ENCODE measurements around the gene PRRT1B.
A peak's percentile ranks its signal among the peaks of the same experiment; 100 is the strongest.

Gene PRRT1B

GRCh38 chr9:131522257-131523085 lies 22.9 kb upstream of the PRRT1B start:
- H3K36me3 ChIP-seq (ENCODE audit: insufficient read depth, insufficient read length, low read length): peaks cover 99% of the 10 kb centered on the region
- peak overlapping the region; percentile 12 for H3K4me3 ChIP-seq (ENCODE audit: insufficient read length, low read depth)
- H3K4me1 ChIP-seq (ENCODE audit: insufficient read depth, insufficient read length): peaks cover 5% of the 10 kb centered on the region
- TF ChIP-seq YY1 (IDR thresholded peaks at IDR 0.05; ENCODE audit: insufficient read depth, insufficient read length): no peak
- TF ChIP-seq SUZ12 (IDR thresholded peaks at IDR 0.05; ENCODE audit: extremely low read depth, insufficient read depth, insufficient read length): no peak
- TF ChIP-seq ZNF274 (IDR thresholded peaks at IDR 0.05; ENCODE audit: low read depth, low read length): no peak
- no peak overlapping the region for H3K9ac ChIP-seq (ENCODE audit: insufficient read length, low read depth)
- no peaks in the 10 kb centered on the region for H3K9me3 ChIP-seq (ENCODE audit: insufficient read depth, low read length)
- no peak for DNase-seq (ENCODE audit: low read depth, low spot score)
- no peaks in the 10 kb centered on the region for H3K27me3 ChIP-seq (ENCODE audit: insufficient read depth, insufficient read length)

GRCh38 chr9:131523086-131523388 lies 22.3 kb upstream of the PRRT1B start:
- no peak for DNase-seq (ENCODE audit: low read depth, low spot score)
- peaks cover 99% of the 10 kb centered on the region for H3K36me3 ChIP-seq (ENCODE audit: insufficient read depth, insufficient read length, low read length)
- no peak for TF ChIP-seq SUZ12 (IDR thresholded peaks at IDR 0.05; ENCODE audit: extremely low read depth, insufficient read depth, insufficient read length)
- no peak for TF ChIP-seq YY1 (IDR thresholded peaks at IDR 0.05; ENCODE audit: insufficient read depth, insufficient read length)
- TF ChIP-seq ZNF274 (IDR thresholded peaks at IDR 0.05; ENCODE audit: low read depth, low read length): no peak
- H3K4me1 ChIP-seq (ENCODE audit: insufficient read depth, insufficient read length): peaks cover 5% of the 10 kb centered on the region
- peak overlapping the region; percentile 12 for H3K4me3 ChIP-seq (ENCODE audit: insufficient read length, low read depth)
- H3K9me3 ChIP-seq (ENCODE audit: insufficient read depth, low read length): no peaks in the 10 kb centered on the region
- no peaks in the 10 kb centered on the region for H3K27me3 ChIP-seq (ENCODE audit: insufficient read depth, insufficient read length)
- no peak overlapping the region for H3K9ac ChIP-seq (ENCODE audit: insufficient read length, low read depth)

- peaks cover 5% of the 10 kb centered on the region for H3K4me1 ChIP-seq (ENCODE audit: insufficient read depth, insufficient read length)
- H3K9ac ChIP-seq (ENCODE audit: insufficient read length, low read depth): no peak overlapping the region
- peaks cover 99% of the 10 kb centered on the region for H3K36me3 ChIP-seq (ENCODE audit: insufficient read depth, insufficient read length, low read length)
- TF ChIP-seq ZNF274 (IDR thresholded peaks at IDR 0.05; ENCODE audit: low read depth, low read length) (no peak), YY1 (IDR thresholded peaks at IDR 0.05; ENCODE audit: insufficient read depth, insufficient read length) (no peak), SUZ12 (IDR thresholded peaks at IDR 0.05; ENCODE audit: extremely low read depth, insufficient read depth, insufficient read length) (no peak)
- no peak overlapping the region for H3K4me3 ChIP-seq (ENCODE audit: insufficient read length, low read depth)
- no peaks in the 10 kb centered on the region for H3K9me3 ChIP-seq (ENCODE audit: insufficient read depth, low read length)
- DNase-seq (ENCODE audit: low read depth, low spot score): no peak
- H3K27me3 ChIP-seq (ENCODE audit: insufficient read depth, insufficient read length): no peaks in the 10 kb centered on the region
These were observed 21.6 kb upstream of the PRRT1B start for GRCh38 chr9:131523451-131524435.

GRCh38 chr9:131524665-131525315 lies 20.5 kb upstream of the PRRT1B start:
- H3K4me1 ChIP-seq (ENCODE audit: insufficient read depth, insufficient read length): peaks cover 11% of the 10 kb centered on the region
- peaks cover 99% of the 10 kb centered on the region for H3K36me3 ChIP-seq (ENCODE audit: insufficient read depth, insufficient read length, low read length)
- no peaks in the 10 kb centered on the region for H3K9me3 ChIP-seq (ENCODE audit: insufficient read depth, low read length)
- DNase-seq (ENCODE audit: low read depth, low spot score): no peak
- TF ChIP-seq ZNF274 (IDR thresholded peaks at IDR 0.05; ENCODE audit: low read depth, low read length) (no peak), YY1 (IDR thresholded peaks at IDR 0.05; ENCODE audit: insufficient read depth, insufficient read length) (no peak), SUZ12 (IDR thresholded peaks at IDR 0.05; ENCODE audit: extremely low read depth, insufficient read depth, insufficient read length) (no peak)
- no peak overlapping the region for H3K4me3 ChIP-seq (ENCODE audit: insufficient read length, low read depth)
- no peaks in the 10 kb centered on the region for H3K27me3 ChIP-seq (ENCODE audit: insufficient read depth, insufficient read length)
- H3K9ac ChIP-seq (ENCODE audit: insufficient read length, low read depth): no peak overlapping the region

GRCh38 chr9:131525643-131526565 lies 19.4 kb upstream of the PRRT1B start:
- peaks cover 96% of the 10 kb centered on the region for H3K36me3 ChIP-seq (ENCODE audit: insufficient read depth, insufficient read length, low read length)
- H3K4me1 ChIP-seq (ENCODE audit: insufficient read depth, insufficient read length): peaks cover 19% of the 10 kb centered on the region
- H3K27me3 ChIP-seq (ENCODE audit: insufficient read depth, insufficient read length): no peaks in the 10 kb centered on the region
- H3K9me3 ChIP-seq (ENCODE audit: insufficient read depth, low read length): no peaks in the 10 kb centered on the region
- H3K9ac ChIP-seq (ENCODE audit: insufficient read length, low read depth): no peak overlapping the region
- no peak overlapping the region for H3K4me3 ChIP-seq (ENCODE audit: insufficient read length, low read depth)
- DNase-seq (ENCODE audit: low read depth, low spot score): no peak
- TF ChIP-seq YY1 (IDR thresholded peaks at IDR 0.05; ENCODE audit: insufficient read depth, insufficient read length) (no peak), ZNF274 (IDR thresholded peaks at IDR 0.05; ENCODE audit: low read depth, low read length) (no peak), SUZ12 (IDR thresholded peaks at IDR 0.05; ENCODE audit: extremely low read depth, insufficient read depth, insufficient read length) (no peak)

GRCh38 chr9:131528186-131528585 lies 17.1 kb upstream of the PRRT1B start:
- H3K4me3 ChIP-seq (ENCODE audit: insufficient read length, low read depth): no peak overlapping the region
- no peaks in the 10 kb centered on the region for H3K27me3 ChIP-seq (ENCODE audit: insufficient read depth, insufficient read length)
- TF ChIP-seq SUZ12 (IDR thresholded peaks at IDR 0.05; ENCODE audit: extremely low read depth, insufficient read depth, insufficient read length) (no peak), ZNF274 (IDR thresholded peaks at IDR 0.05; ENCODE audit: low read depth, low read length) (no peak), YY1 (IDR thresholded peaks at IDR 0.05; ENCODE audit: insufficient read depth, insufficient read length) (no peak)
- H3K9me3 ChIP-seq (ENCODE audit: insufficient read depth, low read length): no peaks in the 10 kb centered on the region
- no peak for DNase-seq (ENCODE audit: low read depth, low spot score)
- peaks cover 19% of the 10 kb centered on the region for H3K4me1 ChIP-seq (ENCODE audit: insufficient read depth, insufficient read length)
- peaks cover 73% of the 10 kb centered on the region for H3K36me3 ChIP-seq (ENCODE audit: insufficient read depth, insufficient read length, low read length)
- H3K9ac ChIP-seq (ENCODE audit: insufficient read length, low read depth): no peak overlapping the region
